Measurements from ENCODE around the gene MB21D2.

The MB21D2 gene

GRCh38 chr3:192840143-192840836, 77.4 kb downstream of the MB21D2 start:
- H3K27me3 ChIP-seq, result no peaks in the 10 kb centered on the region

GRCh38 chr3:192835818-192836815, 81.5 kb downstream of the MB21D2 start:
- no peak for TF ChIP-seq CTCF (IDR thresholded peaks at IDR 0.05)
- Histone ChIP-seq H3K4me3 (ENCODE audit: low read depth in 1 of 2, low read length in 1 of 2) (no peak overlapping the region), H3K4me1 (ENCODE audit: control insufficient read depth in 1 of 2, insufficient read depth in 1 of 2, low read depth in 1 of 2, low read length in 1 of 2) (no peaks in the 10 kb centered on the region), H3K27me3 (no peaks in the 10 kb centered on the region), H3K9me3 (no peaks in the 10 kb centered on the region), H3K27ac (no peak overlapping the region), H3K36me3 (no peaks in the 10 kb centered on the region)

More at GRCh38 chr3:192840143-192840836, 77.4 kb downstream of the MB21D2 start:
- no peak for TF ChIP-seq CTCF (IDR thresholded peaks at IDR 0.05)
- Histone ChIP-seq H3K27ac (no peak overlapping the region), H3K4me3 (ENCODE audit: low read depth in 1 of 2, low read length in 1 of 2) (no peak overlapping the region), H3K4me1 (ENCODE audit: control insufficient read depth in 1 of 2, insufficient read depth in 1 of 2, low read depth in 1 of 2, low read length in 1 of 2) (no peaks in the 10 kb centered on the region), H3K9me3 (no peaks in the 10 kb centered on the region), H3K36me3 (no peaks in the 10 kb centered on the region)

GRCh38 chr3:192834428-192834827, 83.2 kb downstream of the MB21D2 start:
- H3K36me3 ChIP-seq, result no peaks in the 10 kb centered on the region
- H3K27ac ChIP-seq, result no peak overlapping the region
- no peak overlapping the region for H3K4me3 ChIP-seq (ENCODE audit: low read depth in 1 of 2, low read length in 1 of 2)
- H3K27me3 ChIP-seq, result no peaks in the 10 kb centered on the region
- no peaks in the 10 kb centered on the region for H3K4me1 ChIP-seq (ENCODE audit: control insufficient read depth in 1 of 2, insufficient read depth in 1 of 2, low read depth in 1 of 2, low read length in 1 of 2)
- TF ChIP-seq CTCF (IDR thresholded peaks at IDR 0.05), result no peak
- no peaks in the 10 kb centered on the region for H3K9me3 ChIP-seq

- H3K27me3 ChIP-seq, result no peaks in the 10 kb centered on the region
- H3K4me1 ChIP-seq (ENCODE audit: control insufficient read depth in 1 of 2, insufficient read depth in 1 of 2, low read depth in 1 of 2, low read length in 1 of 2), result no peaks in the 10 kb centered on the region
- no peak overlapping the region for H3K4me3 ChIP-seq (ENCODE audit: low read depth in 1 of 2, low read length in 1 of 2)
- TF ChIP-seq CTCF (IDR thresholded peaks at IDR 0.05), result no peak
- no peaks in the 10 kb centered on the region for H3K9me3 ChIP-seq
- H3K27ac ChIP-seq, result no peak overlapping the region
- no peaks in the 10 kb centered on the region for H3K36me3 ChIP-seq
Observed at GRCh38 chr3:192833177-192833890, 84.3 kb downstream of the MB21D2 start.

- H3K4me1 ChIP-seq (ENCODE audit: control insufficient read depth in 1 of 2, insufficient read depth in 1 of 2, low read depth in 1 of 2, low read length in 1 of 2), result no peaks in the 10 kb centered on the region
- H3K9me3 ChIP-seq, result no peaks in the 10 kb centered on the region
- H3K4me3 ChIP-seq (ENCODE audit: low read depth in 1 of 2, low read length in 1 of 2), result no peak overlapping the region
- no peak overlapping the region for H3K27ac ChIP-seq
- no peak for TF ChIP-seq CTCF (IDR thresholded peaks at IDR 0.05)
- H3K36me3 ChIP-seq, result no peaks in the 10 kb centered on the region
- H3K27me3 ChIP-seq, result no peaks in the 10 kb centered on the region
Observed at GRCh38 chr3:192831801-192832347, 85.8 kb downstream of the MB21D2 start.

All from neutrophil (primary cell).